GM21367 (cell line): ENCODE data around the gene SLC47A2.

Experiments
- ATAC-seq: cut with Tn5 transposase; IDR thresholded peaks from one replicate; pipeline ENCODE4 v1.9.1; 2021; ENCODE audit not compliant: unreplicated experiment

Gene SLC47A2

GRCh38 chr17:19728084-19728495 is 11.7 kb upstream of the SLC47A2 start:
- ATAC-seq: no peak

- no peak for ATAC-seq
These were observed 11.2 kb upstream of the SLC47A2 start for GRCh38 chr17:19727501-19728078.

GRCh38 chr17:19726631-19727376 is 10.4 kb upstream of the SLC47A2 start:
- ATAC-seq: no peak

GRCh38 chr17:19725486-19725885 is 9.1 kb upstream of the SLC47A2 start:
- ATAC-seq: no peak

GRCh38 chr17:19724501-19725420 is 8.4 kb upstream of the SLC47A2 start:
- ATAC-seq: no peak

GRCh38 chr17:19723964-19724363 is 7.6 kb upstream of the SLC47A2 start:
- ATAC-seq: no peak

GRCh38 chr17:19720631-19721426 is 4.4 kb upstream of the SLC47A2 start:
- no peak for ATAC-seq

GRCh38 chr17:19720210-19720475 is 3.8 kb upstream of the SLC47A2 start:
- ATAC-seq: no peak

- no peak for ATAC-seq
These were observed 3.2 kb upstream of the SLC47A2 start for GRCh38 chr17:19719355-19720209.

- no peak for ATAC-seq
These were observed 2.4 kb upstream of the SLC47A2 start for GRCh38 chr17:19718613-19719354.

- ATAC-seq: no peak
These were observed 1.7 kb upstream of the SLC47A2 start for GRCh38 chr17:19718041-19718612.

GRCh38 chr17:19717411-19717908 is 1.1 kb upstream of the SLC47A2 start:
- ATAC-seq: no peak

- no peak for ATAC-seq
These were observed 612 bp upstream of the SLC47A2 start for GRCh38 chr17:19717031-19717360.

- no peak for ATAC-seq
These were observed 1.6 kb downstream of the SLC47A2 start for GRCh38 chr17:19714542-19715411.

GRCh38 chr17:19713901-19714361 is 2.5 kb downstream of the SLC47A2 start:
- ATAC-seq: no peak

GRCh38 chr17:19713462-19713861 is 2.9 kb downstream of the SLC47A2 start:
- no peak for ATAC-seq

- no peak for ATAC-seq
These were observed 3.9 kb downstream of the SLC47A2 start for GRCh38 chr17:19712436-19713004.

GRCh38 chr17:19709841-19710240 is 6.5 kb downstream of the SLC47A2 start:
- ATAC-seq: no peak
